Trophoblast cell (in vitro differentiated cells and primary cell): ENCODE measurements around the gene TNFAIP8L3.

Source experiments
- DNase-seq, 2 donors: peaks; one replicate each; pipeline ENCODE4 v3.0.0-alpha.2; 2016
- H2AFZ ChIP-seq: 2 replicates; pipeline ENCODE4 v1.6.1; 2013; ENCODE audit warnings: low read length, moderate library complexity, mild to moderate bottlenecking; ENCODE audit not compliant: insufficient read depth, poor library complexity
- H2AK5ac ChIP-seq: 2 replicates; pipeline ENCODE4 v1.6.1; 2013; ENCODE audit warnings: mild to moderate bottlenecking, low read length
- H2BK120ac ChIP-seq: 2 replicates; pipeline ENCODE4 v1.6.1; 2013; ENCODE audit warnings: low read length, mild to moderate bottlenecking, moderate library complexity; ENCODE audit not compliant: insufficient read depth, poor library complexity
- H2BK12ac ChIP-seq: 2 replicates; pipeline ENCODE4 v1.6.1; 2013; ENCODE audit warnings: mild to moderate bottlenecking, low read length, moderate library complexity
- H2BK5ac ChIP-seq: 2 replicates; pipeline ENCODE4 v1.6.1; 2013; ENCODE audit warnings: low read length, low read depth, moderate library complexity, mild to moderate bottlenecking; ENCODE audit not compliant: poor library complexity
- H3K14ac ChIP-seq: 2 replicates; pipeline ENCODE4 v1.6.1; 2013; ENCODE audit warnings: mild to moderate bottlenecking, low read length
- H3K18ac ChIP-seq: 2 replicates; pipeline ENCODE4 v1.6.1; 2013; ENCODE audit warnings: mild to moderate bottlenecking, low read length
- H3K23ac ChIP-seq: 2 replicates; pipeline ENCODE4 v1.6.1; 2013; ENCODE audit warnings: low read length
- H3K27ac ChIP-seq: 2 replicates; pipeline ENCODE4 v1.5.1; 2013; ENCODE audit warnings: low read depth, mild to moderate bottlenecking, inconsistent platforms, low read length, moderate library complexity
- H3K27me3 ChIP-seq: 2 replicates; pipeline ENCODE4 v1.6.1; 2013; ENCODE audit warnings: inconsistent platforms, mild to moderate bottlenecking, low read length, moderate library complexity; ENCODE audit not compliant: insufficient read depth
- H3K36me3 ChIP-seq, 2 experiments: 1 replicate in 1 of 2; 2 replicates in 1 of 2; pipeline ENCODE4 v1.6.1; 2013; ENCODE audit warnings: low read length in 2 of 2, mild to moderate bottlenecking in 2 of 2, moderate library complexity in 1 of 2; ENCODE audit not compliant: insufficient read depth in 2 of 2, control insufficient read depth in 1 of 2
- H3K4ac ChIP-seq: 2 replicates; pipeline ENCODE4 v1.6.1; 2013; ENCODE audit warnings: low read depth, mild to moderate bottlenecking, low read length, moderate library complexity
- H3K4me1 ChIP-seq, 2 experiments: 1 replicate in 1 of 2; 2 replicates in 1 of 2; pipeline ENCODE4 v1.6.1; 2013; ENCODE audit warnings: low read length in 2 of 2, mild to moderate bottlenecking in 2 of 2, moderate library complexity in 1 of 2; ENCODE audit not compliant: insufficient read depth in 2 of 2, control insufficient read depth in 1 of 2
- H3K4me2 ChIP-seq: 2 replicates; pipeline ENCODE4 v1.6.1; 2013; ENCODE audit warnings: inconsistent platforms, mild to moderate bottlenecking, low read length, moderate library complexity
- H3K4me3 ChIP-seq: 2 replicates; pipeline ENCODE4 v1.5.1; 2013; ENCODE audit warnings: mild to moderate bottlenecking, low read depth, low read length, inconsistent platforms
- H3K79me1 ChIP-seq: one replicate; pipeline ENCODE4 v1.6.1; 2013; ENCODE audit warnings: low read length
- H3K79me2 ChIP-seq: 2 replicates; pipeline ENCODE4 v1.6.1; 2013; ENCODE audit warnings: low read length, mild to moderate bottlenecking; ENCODE audit not compliant: control insufficient read depth, insufficient read depth, poor library complexity
- H3K9ac ChIP-seq: 2 replicates; pipeline ENCODE4 v1.6.1; 2013; ENCODE audit warnings: mild to moderate bottlenecking, low read length
- H3K9me3 ChIP-seq: 2 replicates; pipeline ENCODE4 v1.6.1; 2013; ENCODE audit warnings: low read depth, mild to moderate bottlenecking, control low read depth, inconsistent platforms, low read length; ENCODE audit not compliant: insufficient read depth
- H4K12ac ChIP-seq: 2 replicates; pipeline ENCODE4 v1.6.1; 2013; ENCODE audit warnings: low read depth, mild to moderate bottlenecking, low read length, moderate library complexity
- H4K8ac ChIP-seq: 2 replicates; pipeline ENCODE4 v1.6.1; 2013; ENCODE audit warnings: low read depth, mild to moderate bottlenecking, low read length, moderate library complexity
- H4K91ac ChIP-seq: one replicate; pipeline ENCODE4 v1.6.1; 2013; ENCODE audit warnings: low read depth, mild to moderate bottlenecking, low read length, moderate library complexity
- WGBS: extraction: QIAGEN DNeasy Blood & Tissue Kit; methylation state at CpG from one replicate; pipeline ENCODE4 v1.1.7; 2013; ENCODE audit warnings: missing lambda C conversion rate; ENCODE audit not compliant: insufficient read length, insufficient coverage; ENCODE audit errors: extremely low coverage; 5-methylcytosine and 5-hydroxymethylcytosine counted together

Gene TNFAIP8L3

DNA sequence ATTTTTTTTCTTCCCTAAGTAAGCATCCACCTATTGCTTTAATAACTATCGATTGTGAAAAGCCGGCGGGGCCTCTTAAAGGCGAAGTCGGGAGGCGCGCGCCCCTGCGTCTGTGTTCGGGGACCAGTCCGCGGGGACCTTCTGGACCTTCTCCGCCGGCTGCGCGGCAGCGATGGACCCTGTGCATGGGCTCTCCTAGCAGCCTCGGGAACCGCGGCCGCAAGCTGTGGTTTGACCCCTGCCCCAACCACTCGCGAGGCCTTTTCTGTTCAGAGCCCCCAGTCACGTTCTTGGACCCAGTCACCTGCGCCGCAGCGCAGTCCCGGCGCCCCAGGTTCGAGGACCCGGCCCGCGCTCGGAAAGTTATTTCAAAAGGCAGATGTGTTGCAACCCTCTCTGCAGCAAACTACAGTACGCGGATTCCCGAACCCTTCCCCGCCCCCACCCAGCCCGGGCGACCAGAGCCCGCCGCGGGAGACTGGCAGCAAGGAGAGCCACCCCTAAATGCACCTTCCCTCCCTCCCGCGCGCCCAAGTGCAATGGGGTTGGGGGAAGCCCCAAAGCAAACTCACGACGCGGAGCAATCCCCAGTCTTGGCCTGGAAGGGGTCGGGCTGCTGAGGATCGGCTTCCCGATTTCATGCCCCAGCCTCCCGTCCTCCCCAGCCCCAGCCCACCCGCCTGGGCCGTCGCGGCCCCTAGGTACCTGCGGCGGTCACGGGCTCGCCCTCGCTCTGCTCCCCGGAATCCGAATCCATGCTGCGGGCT, 684 bp downstream of the TNFAIP8L3 start:
- H3K9ac ChIP-seq = no peak overlapping the region
- WGBS = no CpG with 5 or more reads among the region's 65 CpGs
- peak overlapping the region; percentile 67 for H3K4me3 ChIP-seq
- no peak overlapping the region for H3K18ac ChIP-seq
- H3K9me3 ChIP-seq = no peaks in the 10 kb centered on the region
- peaks cover 5 to 8% of the 10 kb centered on the region in 2 experiments for H3K4me1 ChIP-seq
- H4K91ac ChIP-seq = no peak overlapping the region
- H3K27ac ChIP-seq = no peak overlapping the region
- no peak overlapping the region for H3K14ac ChIP-seq
- no peaks in the 10 kb centered on the region for H3K79me2 ChIP-seq
- no peaks in the 10 kb centered on the region for H3K79me1 ChIP-seq
- peak overlapping the region; percentile 96 for H3K4me2 ChIP-seq
- H2BK120ac ChIP-seq = no peak overlapping the region
- H2AFZ ChIP-seq = peak overlapping the region; percentile 20
- no peak overlapping the region for H3K23ac ChIP-seq
- no peak overlapping the region for H2BK12ac ChIP-seq
- no peaks in the 10 kb centered on the region for H3K36me3 ChIP-seq
- H2AK5ac ChIP-seq = no peak overlapping the region
- no peak overlapping the region for H4K8ac ChIP-seq
- no peak overlapping the region for H3K4ac ChIP-seq
- H4K12ac ChIP-seq = no peak overlapping the region
- H3K27me3 ChIP-seq = peaks cover 41% of the 10 kb centered on the region
- peak in 1 of 2 donors; percentile 34 for DNase-seq
- H2BK5ac ChIP-seq = no peak overlapping the region

DNA sequence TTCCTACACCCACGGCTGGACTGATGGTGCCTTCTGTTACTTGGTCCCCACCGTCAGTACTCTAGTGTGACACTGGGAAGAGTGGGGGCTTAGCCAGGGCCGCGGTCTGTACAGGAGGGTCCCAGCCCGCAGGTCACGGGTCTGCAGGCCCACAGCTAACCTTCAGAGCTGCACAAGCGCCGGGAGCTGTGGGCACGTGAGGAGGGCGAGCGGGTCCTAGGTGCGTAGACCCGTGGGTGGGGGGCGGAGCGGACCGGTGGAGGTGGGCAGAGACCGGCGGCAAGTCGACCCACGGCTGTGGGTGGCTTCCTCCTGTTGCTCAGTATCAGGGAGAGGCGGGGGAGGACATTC, 1.2 kb downstream of the TNFAIP8L3 start:
- no peak overlapping the region for H3K4ac ChIP-seq
- H2AK5ac ChIP-seq = no peak overlapping the region
- H4K12ac ChIP-seq = no peak overlapping the region
- no peak overlapping the region for H4K91ac ChIP-seq
- H3K36me3 ChIP-seq = no peaks in the 10 kb centered on the region
- no peak overlapping the region for H3K14ac ChIP-seq
- H3K79me2 ChIP-seq = no peaks in the 10 kb centered on the region
- DNase-seq = no peak
- peak overlapping the region; percentile 96 for H3K4me2 ChIP-seq
- peaks cover 5 to 8% of the 10 kb centered on the region in 2 experiments for H3K4me1 ChIP-seq
- H3K9me3 ChIP-seq = no peaks in the 10 kb centered on the region
- H3K23ac ChIP-seq = no peak overlapping the region
- WGBS = no CpG with 5 or more reads among the region's 21 CpGs
- no peak overlapping the region for H3K27ac ChIP-seq
- peaks cover 41% of the 10 kb centered on the region for H3K27me3 ChIP-seq
- no peak overlapping the region for H4K8ac ChIP-seq
- H3K18ac ChIP-seq = no peak overlapping the region
- H2BK120ac ChIP-seq = no peak overlapping the region
- H2BK5ac ChIP-seq = no peak overlapping the region
- no peak overlapping the region for H2BK12ac ChIP-seq
- no peak overlapping the region for H2AFZ ChIP-seq
- no peak overlapping the region for H3K4me3 ChIP-seq
- H3K9ac ChIP-seq = no peak overlapping the region
- no peaks in the 10 kb centered on the region for H3K79me1 ChIP-seq

DNA sequence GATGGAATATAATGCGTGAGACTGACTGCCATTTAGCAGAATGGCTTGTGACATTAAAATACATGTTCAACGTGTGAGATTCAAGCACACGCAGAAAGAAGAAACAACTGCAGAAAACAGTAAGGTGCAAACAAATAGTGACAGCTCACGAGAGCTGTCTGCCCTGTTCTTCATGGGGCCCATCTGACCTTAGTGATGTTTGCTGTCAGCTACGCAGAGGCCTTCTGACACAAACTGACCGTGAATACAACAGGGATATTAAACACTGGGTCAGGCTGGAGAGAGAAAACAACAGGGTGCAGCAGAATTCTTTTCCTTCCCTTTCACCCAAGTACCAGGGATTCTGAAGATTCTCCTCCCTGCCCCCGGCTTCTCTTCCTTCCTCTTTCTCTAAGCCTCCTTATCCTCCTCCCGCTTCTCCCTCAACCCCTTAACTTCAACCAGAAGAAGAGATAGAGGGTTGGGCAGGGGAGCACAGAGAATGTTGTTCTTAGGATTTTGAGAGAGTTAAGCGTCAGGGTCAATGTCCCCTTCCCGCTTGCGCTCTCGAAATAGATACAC, 2.1 kb downstream of the TNFAIP8L3 start:
- Histone ChIP-seq H3K27ac (no peak overlapping the region), H3K27me3 (peaks cover 41% of the 10 kb centered on the region), H2BK12ac (no peak overlapping the region), H2BK5ac (no peak overlapping the region), H4K12ac (no peak overlapping the region), H3K9ac (no peak overlapping the region), H3K23ac (no peak overlapping the region), H3K79me2 (no peaks in the 10 kb centered on the region), H3K79me1 (no peaks in the 10 kb centered on the region), H3K36me3 (no peaks in the 10 kb centered on the region), H3K18ac (no peak overlapping the region), H3K14ac (no peak overlapping the region), H3K4me3 (no peak overlapping the region), H2AFZ (no peak overlapping the region), H3K9me3 (no peaks in the 10 kb centered on the region), H2BK120ac (no peak overlapping the region), H3K4me2 (no peak overlapping the region), H3K4me1 (peaks cover 5 to 8% of the 10 kb centered on the region in 2 experiments), H3K4ac (no peak overlapping the region), H4K8ac (no peak overlapping the region), H4K91ac (no peak overlapping the region), H2AK5ac (no peak overlapping the region)
- WGBS = no CpG with 5 or more reads among the region's 12 CpGs
- DNase-seq = no peak

DNA sequence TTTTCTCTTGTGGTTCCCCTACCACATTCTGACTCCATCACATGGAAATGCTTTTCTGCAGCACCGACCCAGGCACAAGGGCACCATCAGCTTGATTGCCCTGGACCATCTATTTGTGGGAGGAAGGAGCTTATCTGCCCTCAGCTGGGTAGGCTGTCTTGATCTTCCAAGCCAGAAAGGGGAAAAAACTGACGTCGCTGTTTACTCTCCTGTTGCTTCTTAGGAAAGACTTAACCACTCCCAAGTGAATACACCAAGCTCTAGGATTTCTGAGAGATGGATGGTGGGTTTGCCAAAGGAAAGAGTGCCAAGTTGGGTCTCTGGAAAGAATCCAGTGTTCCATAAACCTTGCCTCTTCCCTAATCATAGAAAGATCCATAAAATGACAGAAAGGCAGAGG, 4.0 kb downstream of the TNFAIP8L3 start:
- Histone ChIP-seq H2BK120ac (no peak overlapping the region), H3K9me3 (no peaks in the 10 kb centered on the region), H3K4me3 (no peak overlapping the region), H4K91ac (no peak overlapping the region), H3K9ac (no peak overlapping the region), H3K27me3 (peaks cover 41% of the 10 kb centered on the region), H3K79me2 (no peaks in the 10 kb centered on the region), H3K23ac (no peak overlapping the region), H3K4ac (no peak overlapping the region), H2BK12ac (no peak overlapping the region), H2BK5ac (no peak overlapping the region), H3K18ac (no peak overlapping the region), H2AFZ (no peak overlapping the region), H3K4me1 (peaks cover 5 to 8% of the 10 kb centered on the region in 2 experiments), H3K4me2 (no peak overlapping the region), H4K8ac (no peak overlapping the region), H3K27ac (no peak overlapping the region), H3K79me1 (no peaks in the 10 kb centered on the region), H3K36me3 (no peaks in the 10 kb centered on the region), H4K12ac (no peak overlapping the region), H3K14ac (no peak overlapping the region), H2AK5ac (no peak overlapping the region)
- no peak for DNase-seq
- WGBS = no CpG with 5 or more reads among the region's 3 CpGs
